HG02981 (cell line): ENCODE results near the gene TRAF7.
A peak's percentile ranks its signal among the peaks of the same experiment; 100 is the strongest.
"Not testable (repeated sequence)": the region's sequence is repeated elsewhere in the genome, so short reads cannot be mapped to it uniquely, and the experiment has no call there.

ENCODE experiments used
- ATAC-seq: cut with Tn5 transposase; IDR thresholded peaks from one replicate; pipeline ENCODE4 v1.9.1; 2021; ENCODE audit warnings: mild to moderate bottlenecking, moderate library complexity; ENCODE audit not compliant: unreplicated experiment

TRAF7 gene

GRCh38 chr16:2155091-2155950 lies at the start of gene TRAF7:
Gene TRAF7 (plus strand): TSS chr16:2155782. CDS start chr16:2163921, 8,139 bp downstream.
- peak; percentile 87 for ATAC-seq

DNA sequence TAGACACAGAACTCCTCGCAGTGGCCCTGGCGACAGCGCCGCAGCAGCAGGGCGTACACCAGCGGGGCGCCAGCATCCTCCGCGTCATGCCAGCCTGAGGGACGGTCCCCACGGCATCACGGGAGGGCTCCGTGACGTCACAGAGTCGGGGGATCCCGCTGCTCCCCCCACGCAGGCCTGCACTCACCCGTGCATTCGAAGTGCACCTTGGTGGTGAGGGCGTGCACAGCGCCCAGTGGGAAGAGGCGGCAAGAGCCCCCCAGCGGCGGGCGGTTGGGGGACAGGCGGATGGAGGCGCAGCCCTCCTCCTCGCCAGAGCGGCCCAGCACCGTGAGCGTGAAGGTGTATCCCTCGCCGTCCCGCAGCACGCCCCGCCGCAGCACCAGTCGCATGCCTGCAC lies 49.4 kb upstream of the TRAF7 start:
- not testable (repeated sequence) for ATAC-seq

DNA sequence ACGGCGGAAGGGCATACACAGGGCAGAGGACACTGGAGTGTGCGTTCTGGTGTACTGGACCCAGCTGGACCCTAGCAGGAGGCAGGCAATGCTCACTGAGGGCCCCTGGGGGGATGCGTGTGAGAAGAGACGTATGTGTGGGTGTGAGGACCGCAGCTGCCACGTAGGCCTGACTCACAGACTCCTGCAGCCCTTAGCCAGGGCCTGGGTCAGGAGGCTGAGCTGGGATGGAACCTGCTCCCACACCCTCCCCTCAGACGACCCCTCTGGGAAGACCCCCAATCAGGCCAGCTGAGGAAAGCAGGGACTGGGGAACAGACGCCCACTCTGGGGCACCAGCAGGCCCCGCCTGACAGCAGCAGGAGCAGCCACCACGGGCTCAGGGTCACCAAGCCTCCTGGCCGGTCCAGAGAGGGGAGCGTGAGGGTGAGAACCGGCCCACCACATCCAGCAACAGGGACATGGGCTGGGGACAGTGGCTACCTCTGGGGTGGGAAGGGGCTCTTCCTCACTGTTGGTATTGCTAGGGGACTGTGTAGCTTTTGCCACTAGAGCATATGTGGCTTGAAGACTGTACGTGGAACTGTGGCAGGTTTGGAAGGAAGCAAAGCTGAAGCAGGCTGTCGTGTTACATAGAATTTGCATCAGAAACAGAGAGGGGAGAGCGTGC lies 48.3 kb upstream of the TRAF7 start:
- not testable (repeated sequence) for ATAC-seq

DNA sequence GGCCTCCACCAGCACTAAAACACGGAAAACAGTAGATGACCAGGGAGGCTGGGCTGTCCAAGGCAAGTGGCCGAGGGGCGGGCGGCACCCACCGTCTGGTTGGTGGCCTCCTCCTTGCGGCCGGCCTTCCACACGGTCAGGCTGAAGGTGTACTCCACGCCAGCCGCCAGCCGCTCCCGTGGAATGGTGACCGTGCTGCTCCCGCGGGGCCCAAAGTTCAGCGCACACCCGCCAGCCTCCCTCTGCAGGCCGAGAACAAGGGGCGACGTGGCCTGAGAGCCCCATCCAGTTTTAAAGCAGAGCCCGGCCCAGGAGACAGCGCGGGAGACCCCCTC lies 47.8 kb upstream of the TRAF7 start:
- not testable (repeated sequence) for ATAC-seq

- ATAC-seq = not testable (repeated sequence)
Observed at GRCh38 chr16:2108446-2109270, 46.9 kb upstream of the TRAF7 start.

GRCh38 chr16:2109271-2109580 lies 46.4 kb upstream of the TRAF7 start:
- ATAC-seq = not testable (repeated sequence)

DNA sequence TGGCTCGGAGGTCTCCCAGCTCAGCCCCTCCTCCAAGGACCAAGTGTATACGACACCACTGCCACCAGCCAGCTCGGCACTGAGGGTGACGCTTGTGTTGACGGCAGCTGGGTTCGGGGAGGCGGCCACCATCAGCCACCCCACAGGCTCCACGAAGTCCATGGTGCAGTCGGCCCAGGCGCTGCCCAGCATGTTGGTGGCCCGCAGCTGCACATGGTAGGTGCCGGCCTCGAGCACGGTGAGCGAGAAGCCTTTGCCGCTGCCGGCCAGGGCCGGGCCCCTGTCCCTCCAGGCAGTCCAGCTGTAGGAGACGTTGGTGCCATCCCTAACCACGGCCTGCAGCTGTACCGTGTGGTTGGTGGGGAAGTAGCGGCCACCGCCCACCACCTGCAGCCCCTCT lies 45.7 kb upstream of the TRAF7 start:
- not testable (repeated sequence) for ATAC-seq

- not testable (repeated sequence) for ATAC-seq
Observed at GRCh38 chr16:2110332-2111008, 45.1 kb upstream of the TRAF7 start.

- not testable (repeated sequence) for ATAC-seq
Observed at GRCh38 chr16:2111009-2111353, 44.6 kb upstream of the TRAF7 start.

- not testable (repeated sequence) for ATAC-seq
Observed at GRCh38 chr16:2111412-2112335, 43.9 kb upstream of the TRAF7 start.

GRCh38 chr16:2112539-2113106 lies 43.0 kb upstream of the TRAF7 start:
- not testable (repeated sequence) for ATAC-seq

GRCh38 chr16:2114225-2114624 lies 41.4 kb upstream of the TRAF7 start:
- ATAC-seq = not testable (repeated sequence)

DNA sequence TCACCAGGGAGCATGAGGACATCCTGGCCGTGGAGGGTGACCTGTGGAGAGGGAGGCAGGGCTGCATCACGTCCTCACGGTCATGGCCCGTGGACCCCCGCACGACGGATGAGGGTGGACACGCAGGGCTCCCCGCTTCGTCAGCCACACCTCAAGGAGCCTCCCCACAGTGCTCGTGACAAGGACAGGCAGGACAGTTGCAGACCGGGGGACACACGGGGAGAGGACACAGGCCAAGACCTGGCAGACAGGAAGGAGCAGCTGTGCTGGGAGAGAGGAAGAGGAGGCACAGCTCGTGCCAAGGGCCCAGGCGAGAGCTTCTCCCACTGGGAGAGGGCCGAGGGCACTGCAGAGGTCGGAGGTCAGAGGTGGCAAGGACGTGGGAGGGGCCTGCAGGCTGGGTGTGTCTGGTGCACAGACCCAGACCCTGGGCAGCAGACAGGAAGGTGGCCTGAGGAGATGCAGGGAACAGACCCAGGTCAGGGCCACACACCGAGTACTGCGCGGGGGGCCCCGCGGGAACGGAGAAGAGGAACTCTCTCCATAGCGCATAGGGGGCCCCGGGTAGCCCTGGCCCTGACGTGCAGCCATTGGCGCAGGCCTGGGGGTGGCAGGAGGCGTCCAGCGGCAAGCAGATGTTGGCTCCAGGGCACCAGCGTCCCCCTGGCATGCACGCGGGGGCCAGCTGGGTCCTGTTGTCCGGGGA lies 40.5 kb upstream of the TRAF7 start:
- ATAC-seq = not testable (repeated sequence)

DNA sequence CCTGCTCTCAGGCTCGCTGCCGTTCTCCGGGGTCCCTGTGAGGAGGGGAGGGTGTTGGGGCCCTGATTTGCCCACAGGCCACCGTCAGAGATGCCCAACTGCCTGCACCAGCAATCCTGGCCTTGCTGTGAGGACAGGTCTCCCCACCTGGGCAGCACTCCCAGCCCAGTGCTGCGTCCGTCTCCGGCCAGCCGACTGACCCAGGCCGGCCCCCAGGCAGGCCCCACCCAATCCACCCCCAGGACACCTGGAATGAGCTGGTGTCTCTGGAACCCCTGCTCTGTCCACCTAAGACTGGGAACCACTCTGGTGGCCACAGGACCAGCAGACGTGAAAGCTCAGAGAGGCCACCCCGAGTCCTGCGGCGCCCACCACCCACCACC lies 40.0 kb upstream of the TRAF7 start:
- no peak for ATAC-seq

DNA sequence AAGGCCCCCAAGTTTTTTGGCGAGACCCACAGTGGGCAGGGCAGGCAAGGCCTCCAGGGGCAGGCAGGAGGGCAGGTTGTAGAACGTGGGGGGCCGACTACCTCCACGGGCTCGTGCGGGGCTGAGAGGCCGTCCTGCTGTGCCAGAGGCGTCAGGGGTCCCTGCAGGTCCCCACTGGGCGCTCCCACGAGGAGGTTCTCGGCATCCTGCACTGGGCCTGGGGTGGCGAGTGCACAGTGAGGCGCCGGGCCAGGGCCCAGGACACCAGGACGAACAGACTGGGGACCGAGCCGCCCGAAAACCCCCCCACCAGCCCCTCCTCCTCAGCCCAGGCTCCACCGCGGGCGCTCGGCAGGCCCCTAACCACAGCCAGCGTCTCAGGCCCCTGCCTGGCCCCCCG lies 39.2 kb upstream of the TRAF7 start:
- not testable (repeated sequence) for ATAC-seq

GRCh38 chr16:2117341-2117740 lies 38.2 kb upstream of the TRAF7 start:
- ATAC-seq = not testable (repeated sequence)

- ATAC-seq = not testable (repeated sequence)
Observed at GRCh38 chr16:2117960-2118722, 37.4 kb upstream of the TRAF7 start.

GRCh38 chr16:2121325-2121724 lies 34.3 kb upstream of the TRAF7 start:
- not testable (repeated sequence) for ATAC-seq
